Activated naive CD4-positive, alpha-beta T cell treated with anti-CD3 and anti-CD28 coated beads, Interleukin-2, amount 50 U/mL, for 72 hours (primary cell): Measurements from ENCODE around the gene MLC1. TPM values are rescaled to one million over a fixed set of nuclear protein-coding genes. Genes with fewer than 3 reads are reported as not detected.

Experiments used
- ATAC-seq, 2 donors: fragments of 150-1000 bp; cut with Tn5 transposase; 2 replicates each; pipeline ENCODE4 v1.10.0; 2021; ENCODE audit warnings: mild to moderate bottlenecking in 2 of 2, moderate library complexity in 2 of 2
- DNase-seq, 2 donors: peaks; one replicate each; pipeline ENCODE4 v3.0.0; 2021 to 2022; ENCODE audit warnings: low spot score in 2 of 2
- H3K27ac Mint-ChIP-seq, 2 donors: one replicate each; pipeline ENCODE4 v1.8.0; 2022; ENCODE audit warnings: mild to moderate bottlenecking in 2 of 2, mixed read lengths in 2 of 2
- H3K36me3 Mint-ChIP-seq, 2 donors: one replicate each; pipeline ENCODE4 v1.8.0; 2022; ENCODE audit warnings: mixed read lengths in 2 of 2
- H3K9me3 Mint-ChIP-seq, 2 donors: one replicate each; pipeline ENCODE4 v1.8.0; 2022; ENCODE audit warnings: mixed read lengths in 2 of 2
- total RNA-seq, 2 donors: library from RNA; stranded (reverse); gene quantifications; one replicate each; pipeline ENCODE4 v1.2.3, GENCODE V29; 2022

MLC1 gene
- total RNA-seq, 2 donors from 2014 or later = 0.29 TPM; not detected in 1

- H3K9me3 Mint-ChIP-seq = peaks cover 0 to 3% of the 10 kb centered on the region in 2 donors
- DNase-seq (no peak), ATAC-seq (no peak)
- peaks cover 0 to 4% of the 10 kb centered on the region in 2 donors for H3K36me3 Mint-ChIP-seq
- H3K27ac Mint-ChIP-seq = no peak overlapping the region
Observed at GRCh38 chr22:50039669-50040443, 45.4 kb downstream of the MLC1 start.

- DNase-seq = peak in 1 of 2 donors; percentile 48
Observed at GRCh38 chr22:50035976-50036724, 49.1 kb downstream of the MLC1 start.

GRCh38 chr22:50035131-50035881, 49.9 kb downstream of the MLC1 start:
- H3K27ac Mint-ChIP-seq = no peak overlapping the region
- H3K36me3 Mint-ChIP-seq = peaks cover 0 to 4% of the 10 kb centered on the region in 2 donors
- ATAC-seq = peak in 1 of 2 donors; percentile 50
- DNase-seq = peak in 1 of 2 donors; percentile 55
- peaks cover 0 to 3% of the 10 kb centered on the region in 2 donors for H3K9me3 Mint-ChIP-seq

More at GRCh38 chr22:50035976-50036724, 49.1 kb downstream of the MLC1 start:
- H3K27ac Mint-ChIP-seq = no peak overlapping the region
- H3K9me3 Mint-ChIP-seq = peaks cover 0 to 3% of the 10 kb centered on the region in 2 donors
- no peak for ATAC-seq
- H3K36me3 Mint-ChIP-seq = peaks cover 0 to 4% of the 10 kb centered on the region in 2 donors

- Mint-ChIP-seq H3K9me3 (peaks cover 0 to 3% of the 10 kb centered on the region in 2 donors), H3K27ac (no peak overlapping the region), H3K36me3 (peaks cover 0 to 4% of the 10 kb centered on the region in 2 donors)
- DNase-seq (peak in 1 of 2 donors; percentile 61), ATAC-seq (peak; percentile 32 to 69)
Observed at GRCh38 chr22:50034126-50035081, 50.8 kb downstream of the MLC1 start.

GRCh38 chr22:50032941-50033601, 52.2 kb downstream of the MLC1 start:
- H3K27ac Mint-ChIP-seq = no peak overlapping the region
- ATAC-seq (no peak), DNase-seq (peak in 1 of 2 donors; percentile 54)
- no peaks in the 10 kb centered on the region for H3K9me3 Mint-ChIP-seq
- H3K36me3 Mint-ChIP-seq = no peaks in the 10 kb centered on the region

GRCh38 chr22:50032109-50032871, 52.9 kb downstream of the MLC1 start:
- ATAC-seq (no peak), DNase-seq (peak in 1 of 2 donors; percentile 51)
- H3K27ac Mint-ChIP-seq = no peak overlapping the region
- H3K36me3 Mint-ChIP-seq = peaks cover 4 to 7% of the 10 kb centered on the region in 2 donors
- H3K9me3 Mint-ChIP-seq = no peaks in the 10 kb centered on the region

- no peak for ATAC-seq
- Mint-ChIP-seq H3K9me3 (no peaks in the 10 kb centered on the region), H3K36me3 (peaks cover 5 to 7% of the 10 kb centered on the region in 2 donors), H3K27ac (no peak overlapping the region)
- DNase-seq = peak in 1 of 2 donors; percentile 57
Observed at GRCh38 chr22:50031189-50032091, 53.8 kb downstream of the MLC1 start.

GRCh38 chr22:50030297-50031188, 54.7 kb downstream of the MLC1 start:
- ATAC-seq (peak; percentile 84 to 94), DNase-seq (peak; percentile 81 to 84)
- Mint-ChIP-seq H3K27ac (no peak overlapping the region), H3K9me3 (no peaks in the 10 kb centered on the region), H3K36me3 (peaks cover 5 to 7% of the 10 kb centered on the region in 2 donors)

- peak in 1 of 2 donors; percentile 74 for DNase-seq
- H3K27ac Mint-ChIP-seq = no peak overlapping the region
- peak; percentile 47 to 68 for ATAC-seq
- no peaks in the 10 kb centered on the region for H3K9me3 Mint-ChIP-seq
- peaks cover 5 to 7% of the 10 kb centered on the region in 2 donors for H3K36me3 Mint-ChIP-seq
Observed at GRCh38 chr22:50027639-50028537, 57.3 kb downstream of the MLC1 start.

- peak in 1 of 2 donors; percentile 33 for DNase-seq
- no peaks in the 10 kb centered on the region for H3K9me3 Mint-ChIP-seq
- no peak overlapping the region for H3K27ac Mint-ChIP-seq
- peaks cover 5 to 7% of the 10 kb centered on the region in 2 donors for H3K36me3 Mint-ChIP-seq
- no peak for ATAC-seq
Observed at GRCh38 chr22:50025993-50026392, 59.2 kb downstream of the MLC1 start.

GRCh38 chr22:50022171-50022819, 62.9 kb downstream of the MLC1 start:
- Mint-ChIP-seq H3K36me3 (peaks cover under 1 to 7% of the 10 kb centered on the region in 2 donors), H3K9me3 (peaks cover 0 to 4% of the 10 kb centered on the region in 2 donors), H3K27ac (no peak overlapping the region)
- DNase-seq = peak in 1 of 2 donors; percentile 37
- no peak for ATAC-seq

GRCh38 chr22:50020606-50021005, 64.6 kb downstream of the MLC1 start:
- H3K36me3 Mint-ChIP-seq = peaks cover 0 to 7% of the 10 kb centered on the region in 2 donors
- no peak overlapping the region for H3K27ac Mint-ChIP-seq
- DNase-seq (no peak), ATAC-seq (no peak)
- H3K9me3 Mint-ChIP-seq = peaks cover 0 to 4% of the 10 kb centered on the region in 2 donors
